CD4-positive, alpha-beta T cell treated with Interleukin-15 for 1 hour (primary cell): ENCODE results near the gene RPP30.

Source experiments
- DNase-seq: peaks from one replicate; pipeline ENCODE4 v3.0.0-alpha.2; 2020

Gene RPP30

DNA sequence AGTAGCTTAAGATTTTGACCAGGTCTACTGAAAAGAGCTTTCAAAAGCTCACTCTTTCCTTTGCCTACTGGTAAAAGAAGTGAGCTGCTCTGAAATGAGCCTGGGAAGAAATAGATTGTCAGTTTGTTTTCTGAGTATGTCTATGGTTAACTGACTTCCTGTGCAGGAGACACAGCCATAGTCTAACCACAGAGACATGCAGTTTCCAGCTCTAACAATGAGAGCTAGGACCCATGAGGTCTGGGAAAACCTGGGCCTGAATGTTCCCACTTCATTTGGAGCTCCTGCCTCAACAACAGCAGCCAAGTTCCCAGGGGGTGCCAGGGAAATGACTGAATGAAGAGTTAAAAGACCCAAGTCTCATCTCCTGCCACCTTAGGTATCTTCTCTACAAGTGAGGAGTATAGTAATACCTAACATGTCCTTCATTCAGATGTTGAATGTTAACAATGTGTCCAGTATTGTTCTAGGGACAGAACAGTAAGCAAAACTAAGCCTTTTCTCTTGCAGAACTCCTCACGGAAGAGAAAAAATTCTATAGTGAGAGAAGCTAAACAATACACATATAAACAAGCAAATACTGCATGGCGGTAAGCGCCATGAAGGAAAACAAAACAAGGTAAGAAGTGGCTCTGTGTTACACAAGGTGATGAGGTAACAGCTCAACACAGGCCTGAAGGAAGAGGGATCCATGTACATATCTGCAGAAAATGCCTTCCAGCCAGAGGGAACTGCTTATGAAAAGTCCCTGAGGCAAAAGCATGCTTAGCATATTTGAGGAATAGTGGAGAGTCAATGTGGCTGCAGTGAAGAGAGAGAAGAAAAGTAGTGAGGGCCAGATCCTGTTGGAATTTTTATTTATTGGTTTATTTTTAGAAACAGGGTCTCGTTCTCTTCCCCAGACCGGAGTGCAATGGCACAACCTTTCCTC, 75.5 kb downstream of the RPP30 start:
- DNase-seq, result no peak
